Kidney capillary endothelial cell (primary cell): ENCODE data around the gene RBFOX2.

ENCODE experiments used
- DNase-seq: peaks from one replicate; pipeline ENCODE4 v3.0.0-alpha.2; 2018; ENCODE audit warnings: low spot score

Gene RBFOX2

GRCh38 chr22:35972559-35972958, 56.1 kb downstream of the RBFOX2 start:
- DNase-seq = no peak

DNA sequence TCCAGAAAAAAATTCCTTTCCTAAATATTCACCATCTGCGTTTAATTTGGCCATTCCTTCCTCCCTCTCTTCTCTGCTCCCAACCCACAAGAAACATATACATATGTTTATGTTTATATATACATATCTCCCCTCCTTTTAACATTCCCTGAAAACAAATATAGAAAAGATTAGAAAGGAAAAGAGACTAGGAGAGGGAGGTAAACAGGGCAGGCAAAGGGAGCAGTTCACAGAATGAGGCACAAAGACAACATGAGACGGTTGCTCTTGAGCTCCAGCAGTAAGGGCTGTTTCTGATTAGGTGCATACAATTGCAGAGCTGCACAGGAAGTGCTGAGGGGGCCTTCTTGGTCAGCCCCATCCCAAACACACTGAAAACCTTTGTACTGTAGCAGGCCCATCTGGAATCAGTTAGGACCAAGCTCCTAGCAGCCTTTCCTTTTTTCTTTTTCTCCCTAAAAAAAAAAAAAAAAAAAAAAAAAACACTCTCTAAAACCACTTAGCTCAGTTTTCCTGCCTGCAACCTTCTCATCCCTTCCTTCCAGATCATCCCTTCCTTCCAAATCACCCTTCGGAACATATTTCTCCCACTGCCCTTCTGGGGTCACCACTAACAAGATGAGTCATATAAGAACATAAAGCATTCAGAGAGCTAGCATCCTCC, 57.0 kb downstream of the RBFOX2 start:
- no peak for DNase-seq

DNA sequence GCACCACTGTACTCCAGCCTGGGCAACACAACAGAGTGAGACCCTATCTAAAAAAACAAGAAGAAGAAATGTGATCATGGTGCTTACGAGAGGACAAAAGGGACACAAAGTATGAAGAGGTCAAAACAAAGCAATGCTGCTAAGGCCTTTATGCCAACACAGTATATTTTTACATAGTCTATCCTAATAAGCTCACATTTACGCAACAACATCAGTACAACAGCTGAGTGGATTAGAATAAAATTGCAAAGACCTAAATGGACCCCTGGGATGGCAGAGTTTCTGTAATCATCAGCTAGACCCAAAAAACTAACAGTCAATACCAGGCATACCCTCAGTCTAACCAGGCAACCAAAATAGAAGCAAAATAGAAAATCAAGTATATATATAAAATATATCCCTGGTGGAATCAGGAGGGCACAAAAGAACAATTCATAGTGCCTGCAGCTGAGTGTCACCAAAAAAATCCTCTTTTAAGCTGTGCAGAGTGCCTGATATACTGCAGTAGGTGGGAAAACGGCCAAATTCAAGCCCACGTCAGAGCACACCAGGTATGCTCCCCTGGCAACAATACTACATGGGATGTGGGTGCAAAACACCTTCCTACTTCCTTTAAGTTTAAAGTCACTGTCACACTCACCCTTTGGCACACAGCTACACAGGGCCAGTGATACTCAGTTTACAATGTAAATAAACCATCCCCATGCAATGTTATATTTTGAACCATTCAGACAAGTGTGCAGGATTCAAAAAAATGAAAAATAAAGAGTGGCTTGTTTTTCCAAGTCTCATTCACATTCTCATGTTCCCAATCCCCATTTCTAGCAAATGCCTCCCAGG, 57.8 kb downstream of the RBFOX2 start:
- no peak for DNase-seq

- DNase-seq = no peak
Measured at GRCh38 chr22:35967046-35967397, 61.6 kb downstream of the RBFOX2 start.

- DNase-seq = no peak
Measured at GRCh38 chr22:35966314-35967045, 62.1 kb downstream of the RBFOX2 start.

DNA sequence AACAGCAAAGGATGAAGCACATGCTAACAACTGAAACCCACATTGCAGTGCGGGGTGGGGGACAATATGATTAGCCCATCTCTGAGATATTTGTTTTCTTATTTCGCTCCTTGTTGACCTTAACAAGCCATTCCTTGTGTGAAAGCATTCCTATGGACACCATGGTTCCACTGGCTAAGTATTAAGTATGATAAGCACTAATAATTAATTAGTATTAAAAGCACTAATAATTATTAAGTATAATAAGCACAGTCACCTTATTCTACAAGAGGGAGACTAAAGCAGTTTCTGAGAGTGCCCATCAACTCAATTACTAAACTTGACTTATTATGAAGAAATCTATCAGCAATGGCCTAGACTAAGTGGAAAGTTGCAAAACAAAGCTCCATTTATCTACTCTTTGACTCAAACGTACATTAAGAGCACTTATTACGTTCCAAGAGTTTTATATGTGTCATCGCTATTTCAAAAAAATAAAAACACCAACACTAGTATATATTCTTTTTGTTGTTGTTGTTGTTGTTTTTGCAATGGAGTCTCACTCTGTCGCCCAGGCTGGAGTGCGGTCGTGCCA, 65.3 kb downstream of the RBFOX2 start:
- no peak for DNase-seq

- peak; percentile 98 for DNase-seq
Measured at GRCh38 chr22:35961480-35962295, 66.9 kb downstream of the RBFOX2 start.

DNA sequence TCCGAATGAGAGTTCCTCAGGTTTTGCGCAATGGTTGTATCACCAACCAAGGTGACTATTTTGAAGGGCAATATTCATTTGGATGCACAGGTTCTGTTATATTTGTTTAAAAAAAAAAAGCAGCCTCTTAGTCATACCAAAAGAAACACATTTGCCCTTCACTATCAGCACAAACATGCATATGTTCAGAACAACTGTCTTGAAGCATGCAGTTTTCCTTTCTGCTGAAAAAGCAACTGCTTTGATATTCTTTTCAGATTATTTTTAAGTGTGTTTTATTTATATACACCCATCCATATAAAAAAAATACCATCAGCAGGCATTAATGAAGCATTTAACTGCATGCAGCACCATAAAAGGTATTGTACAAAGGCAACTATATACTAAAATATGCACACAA, 67.8 kb downstream of the RBFOX2 start:
- no peak for DNase-seq

- no peak for DNase-seq
Measured at GRCh38 chr22:35959121-35959800, 69.4 kb downstream of the RBFOX2 start.

DNA sequence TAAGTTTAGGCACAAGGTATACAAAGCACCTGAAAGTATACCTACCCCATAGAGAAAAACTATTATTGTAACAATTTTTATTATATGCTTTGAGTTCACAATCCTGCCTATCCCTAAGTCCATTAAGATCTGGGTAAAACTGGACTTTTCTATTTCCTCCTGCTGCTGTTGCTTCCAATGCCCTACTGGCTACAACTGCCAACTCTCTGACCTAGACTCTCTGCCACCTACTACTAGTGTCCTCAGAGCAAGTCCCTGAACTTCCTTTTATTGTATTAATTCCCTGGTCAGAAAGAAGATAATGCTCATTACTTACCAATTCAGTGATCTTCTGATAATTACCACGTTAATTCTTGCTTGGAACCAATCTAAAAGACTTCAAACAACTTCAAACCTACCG, 70.3 kb downstream of the RBFOX2 start:
- DNase-seq = no peak

DNA sequence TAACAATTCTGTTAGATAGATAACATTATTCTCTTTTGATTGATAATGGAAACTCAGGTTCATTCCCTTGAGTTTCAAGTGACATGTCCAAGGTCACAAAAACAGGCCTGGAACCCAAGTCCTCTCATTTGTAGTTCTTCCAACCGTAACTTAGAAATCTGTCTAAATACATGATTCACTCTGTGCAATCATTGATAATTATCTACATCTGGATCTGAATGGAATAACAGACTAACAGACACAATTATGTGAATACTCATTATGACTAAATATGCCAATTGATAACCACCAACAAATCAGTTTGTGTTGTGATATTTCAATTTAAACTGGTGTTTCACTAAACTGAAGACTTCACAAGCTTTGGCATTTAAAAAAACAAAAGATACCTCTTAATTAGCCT, 71.0 kb downstream of the RBFOX2 start:
- no peak for DNase-seq

DNA sequence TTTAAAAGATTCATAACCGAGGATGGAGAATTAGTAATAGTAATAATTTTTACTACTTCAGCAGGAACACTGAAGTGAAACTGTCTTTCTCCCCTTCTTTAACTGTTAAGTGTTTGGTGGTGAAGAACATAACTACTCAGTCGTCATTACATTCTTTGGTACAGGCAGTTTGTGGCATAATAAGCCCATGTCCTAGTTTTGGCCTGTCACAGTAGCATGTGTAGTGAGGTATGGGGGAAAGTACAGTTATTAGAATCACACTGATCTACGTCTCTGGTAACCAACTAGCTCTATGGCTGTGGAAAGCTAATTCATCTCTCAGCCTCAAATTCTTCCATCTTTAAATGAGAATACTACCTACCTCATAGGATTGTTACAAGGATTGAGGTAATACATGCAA, 71.8 kb downstream of the RBFOX2 start:
- DNase-seq = no peak

DNA sequence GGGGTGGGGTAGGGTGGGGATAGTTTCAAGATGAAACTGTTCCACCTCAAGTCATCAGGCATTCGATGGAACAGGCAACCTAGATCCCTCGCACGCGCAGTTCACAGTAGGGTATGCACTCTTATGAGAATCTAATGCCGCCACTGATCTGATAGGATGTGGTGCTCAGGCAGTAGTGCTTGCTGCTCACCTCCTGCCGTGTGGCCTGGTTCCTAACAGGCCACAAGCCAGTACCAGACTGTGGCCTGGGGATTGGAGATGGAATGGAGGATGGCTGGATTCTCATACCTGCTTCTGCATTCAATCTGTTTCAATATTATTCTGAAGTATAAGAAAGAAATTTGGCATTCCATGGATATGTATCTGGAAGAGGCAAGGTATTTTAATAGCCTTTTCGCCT, 73.1 kb downstream of the RBFOX2 start:
- DNase-seq = no peak

- no peak for DNase-seq
Measured at GRCh38 chr22:35952576-35952975, 76.0 kb downstream of the RBFOX2 start.

GRCh38 chr22:35950262-35950661, 78.4 kb downstream of the RBFOX2 start:
- DNase-seq = no peak

DNA sequence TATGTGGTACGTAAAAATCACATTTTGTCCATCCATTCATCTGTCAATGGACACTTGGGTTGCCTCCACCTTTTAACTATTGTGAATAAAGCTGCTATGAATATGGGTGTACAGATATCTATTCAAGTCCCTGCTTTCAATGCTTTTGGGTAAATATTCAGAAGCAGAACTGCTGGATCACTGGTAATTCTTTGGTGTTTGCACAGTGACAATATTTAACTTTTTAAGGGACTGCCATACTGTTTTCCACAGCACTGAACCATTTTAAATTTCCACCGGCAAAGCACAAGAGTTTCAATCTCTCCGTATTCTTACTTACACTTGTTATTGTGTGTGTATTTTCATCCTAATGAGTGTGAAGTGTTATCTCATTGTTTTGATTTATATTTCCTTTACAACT, 79.4 kb downstream of the RBFOX2 start:
- DNase-seq = no peak

- DNase-seq = no peak
Measured at GRCh38 chr22:35947794-35948425, 80.7 kb downstream of the RBFOX2 start.

DNA sequence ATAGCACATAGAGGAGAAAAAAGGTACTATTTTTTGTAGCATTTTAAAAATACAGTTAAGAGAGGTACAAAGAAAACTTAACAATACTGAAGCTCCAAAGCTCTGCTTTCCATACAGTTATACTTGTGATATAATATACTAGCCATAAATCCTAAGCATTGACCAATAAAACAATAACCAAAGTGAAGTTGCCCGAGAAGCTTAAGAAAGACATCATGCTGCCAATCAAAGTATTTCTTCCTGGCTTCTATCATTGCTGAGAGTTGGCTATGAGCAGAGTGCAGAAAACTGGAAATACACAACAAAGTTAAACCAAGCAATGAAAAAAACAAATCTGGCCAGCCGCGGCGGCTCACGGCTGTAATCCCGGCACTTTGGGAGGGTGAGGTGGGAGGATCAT, 84.2 kb downstream of the RBFOX2 start:
- DNase-seq = no peak

DNA sequence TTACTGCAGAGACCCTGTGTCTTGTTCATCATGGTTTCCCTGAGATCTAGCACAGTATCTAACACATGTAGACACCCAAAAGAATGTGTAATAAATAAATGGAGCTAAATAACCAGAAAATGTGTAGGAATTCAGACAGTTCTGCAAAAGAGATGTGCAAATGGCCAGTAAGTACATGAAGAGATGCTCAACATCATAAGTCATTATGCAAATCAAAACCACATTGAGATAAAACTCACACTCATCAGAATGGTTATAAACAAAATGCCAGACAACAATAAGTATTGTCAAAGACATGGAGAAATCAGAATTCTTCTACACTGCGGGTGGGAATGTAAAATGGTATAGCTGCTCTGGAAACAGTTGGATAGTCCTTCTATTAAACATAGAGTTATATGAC, 88.5 kb downstream of the RBFOX2 start:
- no peak for DNase-seq

GRCh38 chr22:35938226-35938625, 90.4 kb downstream of the RBFOX2 start:
- no peak for DNase-seq

- peak; percentile 69 for DNase-seq
Measured at GRCh38 chr22:35930933-35931332, 97.7 kb downstream of the RBFOX2 start.
